ENCODE measurements around the gene PML. TPM values are rescaled to one million over a fixed set of nuclear protein-coding genes. Genes with fewer than 3 reads are reported as not detected.

PML gene
- total RNA-seq (2022) (120 and 153 TPM in 2 replicates), Bru-seq, nascent RNA (percentile 91 among the genes with signal in this experiment), BruChase-seq, experiment 1, labeled RNA remaining after a 6-hour chase (percentile 83 among the genes with signal in this experiment), BruChase-seq, experiment 2, labeled RNA remaining after a 2-hour chase (percentile 80 among the genes with signal in this experiment)
- long read RNA-seq, full-length matches to known transcripts: 49 of 93 reads
- long read RNA-seq, partial matches to known transcripts: 26 of 93 reads
- long read RNA-seq, other reads (novel, unspliced or antisense): 18 of 93 reads

- Mint-ChIP-seq H3K27me3 (ENCODE audit: unreplicated experiment) (no peaks in the 10 kb centered on the region), H3K36me3 (ENCODE audit: insufficient read depth, unreplicated experiment) (peaks cover 67% of the 10 kb centered on the region), H3K4me3 (ENCODE audit: low read depth, unreplicated experiment) (peak within 1 kb of the TSS; percentile 88), H3K9me3 (ENCODE audit: low read depth, unreplicated experiment) (no peaks in the 10 kb centered on the region), H3K27ac (ENCODE audit: unreplicated experiment) (peak within 1 kb of the TSS; percentile 34), H3K4me1 (ENCODE audit: low read depth, unreplicated experiment) (peaks cover 74% of the 10 kb centered on the region)
- CTCF ChIA-PET: interaction anchor here (0.6 to 2.0 kb wide), 9 partner anchors 11 to 731 kb away, joined by 3 to 25 read pairs (median 4); partner anchors contain the start of gene CYP1A1
- BruUV-seq (replicated peaks): no TSS peak
- peak; percentile 97 for DNase-seq
- intact Hi-C loops (cut with micrococcal nuclease; ENCODE audit: unreplicated experiment): no loop called here
- TF ChIP-seq CTCF (IDR thresholded peaks at IDR 0.05; ENCODE audit: unreplicated experiment): no peak
Measured at GRCh38 chr15:73994413-73994883, at the start of gene PML. Gene PML (plus strand): TSS chr15:73994716. CDS start chr15:73994813, 97 bp downstream.

- no peak for DNase-seq
- H3K4me1 Mint-ChIP-seq (ENCODE audit: low read depth, unreplicated experiment): peaks cover 19% of the 10 kb centered on the region
- no peak overlapping the region for H3K27ac Mint-ChIP-seq (ENCODE audit: unreplicated experiment)
- H3K36me3 Mint-ChIP-seq (ENCODE audit: insufficient read depth, unreplicated experiment): no peaks in the 10 kb centered on the region
- no peaks in the 10 kb centered on the region for H3K27me3 Mint-ChIP-seq (ENCODE audit: unreplicated experiment)
- H3K4me3 Mint-ChIP-seq (ENCODE audit: low read depth, unreplicated experiment): no peak overlapping the region
- no TSS peak for BruUV-seq (replicated peaks)
- no peak for TF ChIP-seq CTCF (IDR thresholded peaks at IDR 0.05; ENCODE audit: unreplicated experiment)
- no peaks in the 10 kb centered on the region for H3K9me3 Mint-ChIP-seq (ENCODE audit: low read depth, unreplicated experiment)
- CTCF ChIA-PET: no interaction called here
- intact Hi-C loops (cut with micrococcal nuclease; ENCODE audit: unreplicated experiment): no loop called here
Measured at GRCh38 chr15:73945130-73945508, 49.4 kb upstream of the PML start.

GRCh38 chr15:73946046-73946721 is 48.3 kb upstream of the PML start:
- no peak for DNase-seq
- intact Hi-C loops (cut with micrococcal nuclease; ENCODE audit: unreplicated experiment): no loop called here
- Mint-ChIP-seq H3K4me3 (ENCODE audit: low read depth, unreplicated experiment) (no peak overlapping the region), H3K27ac (ENCODE audit: unreplicated experiment) (no peak overlapping the region), H3K27me3 (ENCODE audit: unreplicated experiment) (no peaks in the 10 kb centered on the region), H3K4me1 (ENCODE audit: low read depth, unreplicated experiment) (peaks cover 22% of the 10 kb centered on the region), H3K9me3 (ENCODE audit: low read depth, unreplicated experiment) (no peaks in the 10 kb centered on the region), H3K36me3 (ENCODE audit: insufficient read depth, unreplicated experiment) (no peaks in the 10 kb centered on the region)
- CTCF ChIA-PET: no interaction called here
- TF ChIP-seq CTCF (IDR thresholded peaks at IDR 0.05; ENCODE audit: unreplicated experiment): no peak
- BruUV-seq (replicated peaks): no TSS peak

GRCh38 chr15:73946795-73947370 is 47.6 kb upstream of the PML start:
- H3K9me3 Mint-ChIP-seq (ENCODE audit: low read depth, unreplicated experiment): no peaks in the 10 kb centered on the region
- BruUV-seq (replicated peaks): no TSS peak
- DNase-seq: no peak
- CTCF ChIA-PET: no interaction called here
- intact Hi-C loops (cut with micrococcal nuclease; ENCODE audit: unreplicated experiment): no loop called here
- H3K27ac Mint-ChIP-seq (ENCODE audit: unreplicated experiment): no peak overlapping the region
- H3K36me3 Mint-ChIP-seq (ENCODE audit: insufficient read depth, unreplicated experiment): no peaks in the 10 kb centered on the region
- H3K27me3 Mint-ChIP-seq (ENCODE audit: unreplicated experiment): no peaks in the 10 kb centered on the region
- H3K4me3 Mint-ChIP-seq (ENCODE audit: low read depth, unreplicated experiment): no peak overlapping the region
- no peak for TF ChIP-seq CTCF (IDR thresholded peaks at IDR 0.05; ENCODE audit: unreplicated experiment)
- peaks cover 20% of the 10 kb centered on the region for H3K4me1 Mint-ChIP-seq (ENCODE audit: low read depth, unreplicated experiment)
